OCI-LY3 (cell line): ENCODE data around the gene RTP1.

ENCODE experiments used
- EZH2phosphoT487 ChIP-seq: fragments of 200-600 bp; shearing (Covaris generic); IDR thresholded peaks from 2 replicates; pipeline ENCODE4 v1.6.1; 2018; ENCODE audit warnings: antibody characterized with exemption, mixed run types, low read depth
- TF ChIP-seq, protein P1 (sequence below): fragments of 200-600, 300-600 bp; sonication (generic); IDR thresholded peaks from 2 replicates; pipeline ENCODE4 v1.5.1; 2014; ENCODE audit warnings: antibody characterized with exemption, low read length, low read depth

DNA sequence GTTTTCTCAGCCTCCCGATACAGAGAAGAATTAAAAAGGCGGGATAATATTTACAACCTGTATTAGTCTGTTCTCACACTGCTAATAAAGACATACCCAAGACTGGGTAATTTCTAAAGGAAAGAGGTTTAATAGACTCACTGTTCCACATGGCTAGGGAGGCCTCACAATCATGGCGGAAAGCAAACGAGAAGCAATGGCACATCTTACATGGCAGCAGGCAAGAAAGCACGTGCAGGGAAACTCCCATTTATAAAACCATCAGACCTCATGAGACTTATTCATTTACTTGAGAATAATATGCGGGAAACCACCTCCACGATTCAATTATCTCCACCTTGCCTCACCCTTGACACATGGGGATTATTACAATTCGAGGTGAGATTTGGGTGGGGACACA lies 30.5 kb upstream of the RTP1 start:
- TF ChIP-seq, protein P1, sequence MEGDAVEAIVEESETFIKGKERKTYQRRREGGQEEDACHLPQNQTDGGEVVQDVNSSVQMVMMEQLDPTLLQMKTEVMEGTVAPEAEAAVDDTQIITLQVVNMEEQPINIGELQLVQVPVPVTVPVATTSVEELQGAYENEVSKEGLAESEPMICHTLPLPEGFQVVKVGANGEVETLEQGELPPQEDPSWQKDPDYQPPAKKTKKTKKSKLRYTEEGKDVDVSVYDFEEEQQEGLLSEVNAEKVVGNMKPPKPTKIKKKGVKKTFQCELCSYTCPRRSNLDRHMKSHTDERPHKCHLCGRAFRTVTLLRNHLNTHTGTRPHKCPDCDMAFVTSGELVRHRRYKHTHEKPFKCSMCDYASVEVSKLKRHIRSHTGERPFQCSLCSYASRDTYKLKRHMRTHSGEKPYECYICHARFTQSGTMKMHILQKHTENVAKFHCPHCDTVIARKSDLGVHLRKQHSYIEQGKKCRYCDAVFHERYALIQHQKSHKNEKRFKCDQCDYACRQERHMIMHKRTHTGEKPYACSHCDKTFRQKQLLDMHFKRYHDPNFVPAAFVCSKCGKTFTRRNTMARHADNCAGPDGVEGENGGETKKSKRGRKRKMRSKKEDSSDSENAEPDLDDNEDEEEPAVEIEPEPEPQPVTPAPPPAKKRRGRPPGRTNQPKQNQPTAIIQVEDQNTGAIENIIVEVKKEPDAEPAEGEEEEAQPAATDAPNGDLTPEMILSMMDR, result no peak
- no peak for TF ChIP-seq EZH2phosphoT487
